NCI-H2081 treated with DMSO at 0.1 percent for 48 hours (cell line): Measurements from ENCODE around the gene FLII.

Source experiments
- DNase-seq: peaks from one replicate; lab custom pipeline; 2025; lab: John Stamatoyannopoulos, UW

The FLII gene

GRCh38 chr17:18260332-18261145, 2.0 kb upstream of the FLII start, which contains the start of gene MIEF2:
TSS of gene MIEF2 (plus strand) at chr17:18260662. CDS start at chr17:18262721, 2,059 bp downstream.
- peak; percentile 47 for DNase-seq

DNA sequence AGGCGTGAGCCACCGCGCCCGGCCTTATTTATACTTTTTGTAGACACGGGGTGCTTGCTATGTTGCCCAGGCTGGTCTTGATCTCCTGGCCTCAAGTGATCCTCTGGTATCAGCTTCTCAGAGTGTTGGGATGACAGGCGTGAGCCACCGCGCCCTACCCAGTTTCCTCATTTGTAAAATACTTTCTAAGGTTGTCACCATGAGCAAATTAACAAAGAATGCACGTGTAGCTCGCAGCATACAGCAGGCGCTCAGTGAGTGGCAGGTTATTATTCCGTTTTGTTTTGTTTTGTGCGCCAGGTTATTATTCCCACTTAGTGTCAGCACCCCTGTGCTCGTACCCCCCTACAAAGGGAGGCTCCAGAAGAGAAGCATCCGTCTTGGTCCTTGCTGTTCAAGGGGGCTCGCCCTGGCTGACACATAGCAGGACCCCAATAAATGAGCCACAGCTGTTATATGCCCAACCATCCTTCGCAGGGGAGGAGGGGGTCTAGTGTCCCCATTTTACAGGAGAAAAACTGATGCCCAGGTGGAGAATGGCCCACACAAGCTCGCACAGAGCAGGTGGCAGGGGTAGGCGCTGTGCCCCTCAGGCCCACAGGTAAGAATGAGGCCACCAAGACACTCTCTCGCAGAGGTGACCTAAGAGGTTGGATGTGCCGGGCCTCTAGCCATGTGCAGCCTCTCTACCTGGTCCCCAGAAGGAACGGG, 1.2 kb upstream of the FLII start:
- DNase-seq: no peak

DNA sequence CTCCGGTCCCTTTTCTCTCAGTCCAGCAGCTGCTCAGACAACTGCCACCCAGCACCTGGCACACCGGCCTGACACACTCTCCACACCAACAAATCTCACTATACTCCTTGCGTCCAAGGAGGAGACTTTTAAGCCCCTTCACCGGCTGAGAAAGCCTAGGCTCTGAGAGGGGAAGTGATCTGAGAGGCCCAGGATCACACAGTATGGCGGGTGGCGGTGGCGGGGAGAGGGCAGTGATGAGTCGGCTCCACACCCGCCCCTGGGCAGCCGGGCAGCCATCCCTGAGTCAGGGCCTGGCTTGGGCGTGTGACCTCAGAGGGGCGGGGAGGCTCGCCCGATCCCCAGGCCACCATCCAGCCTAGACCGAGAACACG, 569 bp downstream of the FLII start:
- no peak for DNase-seq

- DNase-seq: no peak
Observed at GRCh38 chr17:18257268-18257981, 1.1 kb downstream of the FLII start.

GRCh38 chr17:18256776-18257175, 1.8 kb downstream of the FLII start:
- DNase-seq: no peak

- no peak for DNase-seq
Observed at GRCh38 chr17:18256351-18256750, 2.2 kb downstream of the FLII start.

DNA sequence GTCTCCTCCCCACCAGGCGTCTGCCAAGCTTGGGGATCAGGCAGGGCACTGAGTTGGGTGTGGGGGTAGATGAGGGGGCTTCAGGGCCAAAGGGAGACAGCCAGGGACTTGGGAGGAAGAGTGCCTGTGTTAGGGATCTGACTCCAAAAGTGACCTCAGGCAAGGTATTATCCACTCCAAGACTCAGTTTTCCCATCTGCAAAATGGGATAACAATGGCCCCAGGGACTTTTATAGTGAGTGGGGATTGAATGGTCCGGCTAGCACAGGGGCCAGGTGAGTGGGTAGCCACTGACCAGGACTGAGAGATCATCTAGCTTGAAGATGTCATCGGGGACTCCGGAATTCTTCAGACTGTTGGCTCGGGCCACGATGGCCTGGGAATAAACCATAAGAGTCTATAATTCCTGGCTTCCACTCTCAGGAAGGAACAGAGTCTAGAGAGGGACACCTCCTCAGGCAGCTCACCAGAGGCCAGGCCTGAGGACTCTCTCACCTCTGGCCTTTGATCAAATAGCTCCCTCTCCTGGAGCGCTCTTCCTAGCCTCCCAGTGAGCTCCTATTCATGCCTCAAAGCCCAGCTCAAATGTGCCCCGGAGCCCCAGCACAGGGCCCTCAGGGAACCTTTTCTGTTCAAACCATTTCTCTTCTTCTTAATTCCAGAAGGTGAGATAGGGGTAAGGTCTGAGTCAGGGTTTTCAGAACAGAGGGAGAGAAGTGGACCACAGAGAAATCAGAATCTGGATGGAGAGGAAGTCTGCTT, 3.5 kb downstream of the FLII start:
- DNase-seq: no peak

DNA sequence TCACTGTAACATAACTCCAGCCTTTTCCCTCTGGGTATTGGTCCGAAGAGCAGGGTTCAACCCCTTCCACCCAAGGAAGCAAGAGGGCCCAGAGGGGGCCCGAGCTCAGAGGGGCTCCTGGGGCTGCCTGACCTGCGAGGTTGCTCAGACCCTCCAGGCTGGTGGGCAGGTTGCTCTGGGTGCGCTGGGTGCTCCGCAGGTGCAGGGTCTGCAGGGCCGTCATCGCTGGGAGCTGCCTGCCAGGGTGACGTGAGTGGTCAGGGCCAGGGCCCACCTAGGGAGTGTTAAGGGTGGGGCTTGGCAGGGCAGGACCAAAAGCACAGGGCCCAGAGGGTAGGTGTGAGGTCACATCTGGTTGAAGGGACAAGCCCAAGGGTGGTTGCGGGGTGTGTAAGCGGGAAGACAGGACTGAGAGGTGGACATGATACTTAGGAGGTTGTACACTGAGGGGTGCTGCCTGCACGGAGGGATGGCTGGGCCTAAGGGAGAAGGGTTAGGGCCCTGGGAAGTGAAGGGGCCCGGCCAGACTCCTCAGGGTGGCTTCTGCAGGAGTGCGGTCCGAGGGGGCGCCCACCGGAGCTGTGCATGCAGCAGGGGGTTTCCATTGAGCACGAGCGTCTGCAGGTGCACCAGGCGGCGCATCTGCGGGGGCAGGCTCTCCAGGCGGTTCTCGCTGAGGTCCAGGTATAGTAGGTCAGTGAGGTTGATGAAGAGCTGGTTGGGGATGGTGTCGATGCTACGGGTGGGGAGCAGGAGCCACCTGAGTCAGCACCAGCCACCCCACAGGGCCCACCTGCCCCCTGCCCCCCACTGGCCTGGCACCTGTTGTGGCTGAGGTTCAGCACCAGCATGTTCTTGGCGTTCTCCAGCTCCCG, 4.4 kb downstream of the FLII start:
- no peak for DNase-seq

DNA sequence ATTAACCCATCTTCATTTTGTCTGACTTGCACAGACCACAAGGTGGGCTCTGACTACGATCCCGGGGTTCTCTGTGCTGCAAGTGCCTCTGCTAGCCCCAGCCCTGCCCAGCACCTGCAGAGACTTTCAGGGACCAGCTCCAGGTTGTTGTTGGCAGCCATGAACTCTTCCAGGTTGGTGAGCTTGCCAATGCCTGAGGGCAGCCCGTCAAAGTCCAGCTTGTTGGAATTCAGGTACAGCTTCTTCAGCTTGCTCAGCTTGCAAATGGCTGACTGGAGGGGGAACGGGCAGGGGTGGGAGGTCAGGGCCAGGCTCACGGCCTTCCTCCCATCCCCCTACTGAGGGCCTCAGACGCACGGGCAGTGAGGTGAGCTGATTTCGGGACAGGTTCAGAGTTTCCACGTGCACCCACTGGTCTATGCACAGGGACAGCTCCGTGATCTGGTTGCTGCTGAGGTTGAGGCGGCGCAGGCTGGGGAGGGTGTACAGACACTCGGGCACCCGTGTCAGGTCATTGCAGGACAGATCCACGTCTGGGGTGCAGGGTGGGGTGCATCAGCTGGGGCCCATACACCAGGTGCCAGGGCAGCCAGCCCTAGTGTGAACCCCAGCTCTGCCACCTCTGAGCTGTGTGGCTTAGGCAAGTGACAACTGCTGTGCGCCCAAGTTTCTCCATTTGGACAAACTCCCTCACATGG, 5.2 kb downstream of the FLII start:
- no peak for DNase-seq

DNA sequence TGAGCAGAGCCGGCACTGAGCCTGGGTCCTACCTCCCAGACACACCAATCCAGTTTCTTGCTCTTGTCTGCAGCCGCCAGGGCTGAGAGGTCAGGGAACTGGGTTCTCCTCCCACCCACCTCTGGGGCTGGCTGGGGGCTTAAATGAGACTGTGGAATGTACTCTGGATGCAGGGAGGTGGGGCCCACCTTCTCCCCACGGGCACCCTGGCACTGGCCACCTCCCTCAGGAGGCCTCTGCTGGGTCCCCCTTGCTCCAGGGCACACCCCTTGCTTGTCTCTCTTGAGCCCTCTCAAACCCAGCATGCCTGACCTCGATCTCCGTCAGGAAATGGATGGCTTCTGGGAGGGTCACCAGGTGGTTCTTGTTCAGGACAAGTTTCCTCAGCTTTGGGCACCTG, 6.4 kb downstream of the FLII start:
- no peak for DNase-seq

- no peak for DNase-seq
Observed at GRCh38 chr17:18251204-18251603, 7.3 kb downstream of the FLII start.

DNA sequence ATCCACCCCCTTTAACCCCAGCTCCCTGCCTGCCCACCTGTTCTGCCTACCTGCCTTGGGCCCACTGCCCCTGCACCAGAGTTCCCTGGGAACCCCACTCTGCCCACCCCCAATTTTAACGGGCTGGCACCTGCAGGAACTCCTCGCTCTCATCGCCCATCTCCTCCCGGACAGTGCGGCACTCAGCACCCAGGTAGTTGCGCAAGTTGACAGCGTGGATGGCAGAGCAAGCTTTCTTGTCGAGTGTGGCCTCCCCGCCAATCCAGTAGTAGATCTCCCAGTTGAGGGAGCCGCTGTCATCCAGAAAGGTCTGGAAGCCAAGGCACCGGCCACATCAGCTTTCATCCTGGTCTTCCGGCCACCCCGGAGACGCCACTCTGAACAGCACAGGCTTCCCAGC, 7.8 kb downstream of the FLII start:
- no peak for DNase-seq

GRCh38 chr17:18250259-18250658, 8.3 kb downstream of the FLII start:
- no peak for DNase-seq

GRCh38 chr17:18248811-18249210, 9.7 kb downstream of the FLII start:
- DNase-seq: no peak

DNA sequence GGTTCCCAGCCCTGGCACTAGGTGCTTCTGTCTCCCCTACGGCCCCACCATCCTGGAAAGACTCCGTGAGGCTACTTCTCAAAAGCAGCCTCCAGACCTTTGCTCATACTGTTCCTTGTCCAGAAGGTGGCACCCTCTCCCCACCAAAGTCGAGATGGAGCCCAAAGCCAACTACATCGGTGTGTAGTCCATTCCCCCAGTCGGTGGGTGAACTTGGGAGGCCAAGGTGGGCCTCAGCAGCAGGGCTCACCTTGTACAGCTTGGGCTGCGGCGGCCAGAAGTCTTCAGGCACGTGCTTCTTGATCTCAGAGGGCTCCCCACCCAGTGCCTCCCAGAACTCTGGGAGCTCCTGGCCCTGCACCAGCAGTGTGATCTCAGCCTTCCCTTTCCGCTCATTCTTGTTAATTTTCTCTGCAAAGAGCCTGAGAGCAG, 10.2 kb downstream of the FLII start:
- peak; percentile 1 for DNase-seq

DNA sequence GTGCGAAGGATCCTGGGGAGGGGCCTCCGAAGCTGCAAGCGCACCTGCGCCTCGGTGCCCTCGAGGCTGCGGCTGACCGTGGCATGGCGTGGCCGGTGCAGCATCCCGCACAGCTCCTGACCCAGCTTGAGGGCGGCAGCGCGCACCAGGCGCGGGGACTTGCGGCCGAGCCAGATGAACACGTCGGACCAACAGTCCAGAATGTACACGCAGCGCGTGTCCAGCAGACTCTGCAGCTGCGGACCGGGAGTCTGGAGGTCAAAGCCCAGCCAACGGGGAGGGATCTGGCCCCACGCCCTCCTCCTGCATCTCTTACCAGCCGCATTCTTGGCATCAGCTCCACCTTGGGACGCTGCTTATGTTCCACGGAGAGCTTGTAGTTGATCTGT, 10.9 kb downstream of the FLII start:
- DNase-seq: no peak

- no peak for DNase-seq
Observed at GRCh38 chr17:18246880-18247612, 11.5 kb downstream of the FLII start.

DNA sequence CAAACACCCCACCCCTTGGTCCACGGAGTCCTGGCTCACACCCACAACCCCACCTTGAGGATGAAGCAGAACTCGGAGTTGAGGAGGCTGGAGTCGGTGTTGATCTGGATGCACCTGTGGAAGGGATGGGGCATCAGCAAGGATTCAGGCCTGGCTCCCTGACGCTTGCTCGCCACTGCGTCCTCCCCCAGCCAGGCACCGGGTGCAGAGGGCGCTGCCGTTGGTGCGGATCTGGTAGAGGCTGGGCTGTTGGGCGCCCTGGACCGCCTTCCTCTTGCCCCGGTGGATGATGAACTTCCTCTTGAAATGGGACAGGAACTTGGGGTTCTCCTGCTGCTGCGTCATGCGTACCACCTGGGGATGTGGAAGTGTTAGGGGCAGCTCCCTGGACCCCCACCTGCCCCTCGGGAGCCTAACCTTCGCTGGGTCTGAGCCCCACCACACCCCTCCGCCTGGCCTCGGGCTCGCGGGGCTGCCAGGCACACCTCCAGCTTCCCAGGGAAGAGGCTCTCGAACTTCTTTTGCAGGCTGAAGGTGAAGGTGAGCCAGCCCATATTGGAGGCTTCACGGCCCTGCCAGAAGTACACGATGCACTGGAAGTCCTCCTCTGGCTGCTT, 12.3 kb downstream of the FLII start:
- DNase-seq: no peak

DNA sequence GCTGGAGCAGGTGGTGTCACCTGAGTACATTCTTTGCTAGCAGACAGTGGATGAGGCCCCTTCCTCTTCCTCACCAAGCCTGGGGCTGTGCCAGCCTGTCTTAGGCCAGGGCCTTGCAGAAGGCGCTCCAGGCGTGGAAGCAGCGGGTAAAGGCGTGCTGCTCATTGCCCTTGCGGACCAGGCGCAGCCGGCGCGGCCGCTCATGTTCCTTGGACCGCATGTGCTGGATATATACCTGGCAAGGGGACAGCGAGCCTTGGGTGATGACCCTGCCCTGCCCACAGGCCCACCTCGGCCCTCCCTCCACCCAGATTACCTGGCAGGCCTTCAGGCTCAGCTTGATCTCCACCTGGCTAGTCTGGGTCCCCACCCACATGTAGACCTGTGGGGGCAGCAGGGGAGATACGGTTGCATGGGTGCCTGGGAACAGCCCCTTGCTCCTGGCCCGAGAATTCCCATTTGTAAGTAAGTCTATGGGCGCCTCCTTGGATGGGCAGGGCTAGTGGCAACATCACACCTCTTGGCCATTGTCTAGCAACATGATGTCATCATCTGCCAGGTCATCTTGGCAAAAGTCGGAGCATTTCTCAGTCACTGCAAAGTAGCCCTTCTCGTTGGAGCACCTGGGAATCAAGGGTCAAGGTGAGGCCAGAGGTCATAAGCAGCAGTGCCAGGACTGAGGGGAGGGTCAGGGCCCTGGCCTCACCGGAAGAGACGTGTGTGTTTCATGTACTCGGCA, 13.3 kb downstream of the FLII start:
- DNase-seq: no peak
